Gastrocnemius medialis (tissue), 4 donors: ENCODE measurements around the gene PPP1R2C. TPM values are rescaled to one million over a fixed set of nuclear protein-coding genes. Genes with fewer than 3 reads are reported as not detected.

Source experiments
- ATAC-seq, 2 donors: fragments of 150-250 bp; one replicate each; pipeline ENCODE4 v1.9.1; 2016
- DNase-seq, 2 donors: peaks; one replicate each; pipeline ENCODE4 v3.0.0-alpha.2; 2019
- H3K27ac ChIP-seq, 4 donors: fragments of 200-600 bp; sonication (generic); 1 replicate in 1 of 4; 2 replicates in 3 of 4; pipeline ENCODE4 v1.5.1; 2016 to 2018; ENCODE audit warnings: mild to moderate bottlenecking in 2 of 4, moderate library complexity in 1 of 4
- H3K27me3 ChIP-seq, 3 donors: fragments of 200-600 bp; sonication (generic) in 2 of 3; 1 replicate in 1 of 3; 2 replicates in 2 of 3; pipeline versions ENCODE4 v1.5.1 to v1.6.0; 2016 to 2019; ENCODE audit warnings: mild to moderate bottlenecking in 1 of 3, moderate library complexity in 1 of 3
- H3K36me3 ChIP-seq, 2 donors: fragments of 200-600 bp; sonication (generic) in 1 of 2; one replicate each; pipeline ENCODE4 v1.5.1; 2017 to 2018
- H3K4me1 ChIP-seq, 2 donors: fragments of 200-600 bp; sonication (generic) in 1 of 2; one replicate each; pipeline ENCODE4 v1.5.1; 2016 to 2017; ENCODE audit warnings: mild to moderate bottlenecking in 2 of 2
- H3K4me3 ChIP-seq, 4 donors: fragments of 200-600 bp; sonication (generic) in 3 of 4; 1 replicate in 1 of 4; 2 replicates in 3 of 4; pipeline ENCODE4 v1.5.1; 2016 to 2019; ENCODE audit warnings: mild to moderate bottlenecking in 2 of 4
- H3K9me3 ChIP-seq, 3 donors: fragments of 200-600 bp; sonication (generic) in 2 of 3; 1 replicate in 1 of 3; 2 replicates in 2 of 3; pipeline ENCODE4 v1.5.1; 2016 to 2019
- CTCF ChIP-seq, 5 experiments: fragments of 450-650 bp in 3 of 5; fragments of 200-600 bp in 2 of 5; sonication (generic) in 2 of 5; IDR thresholded peaks in 4 of 5; conservative IDR thresholded peaks in 1 of 5; 1 replicate in 4 of 5; 2 replicates in 1 of 5; pipeline ENCODE4 v1.5.1; 2016 to 2019; ENCODE audit warnings: antibody characterized with exemption in 5 of 5, mild to moderate bottlenecking in 3 of 5, moderate library complexity in 3 of 5
- POLR2A ChIP-seq, 2 donors: fragments of 450-650 bp; IDR thresholded peaks; one replicate each; pipeline ENCODE4 v1.6.1; 2017; ENCODE audit warnings: antibody characterized with exemption in 2 of 2, mild to moderate bottlenecking in 2 of 2, moderate library complexity in 2 of 2
- in situ Hi-C, 4 donors: fragments of 200-750 bp; cut with MboI; loops; one replicate each; pipeline versions ENCODE4 v1.15.0 to v1.8.0; 2017; ENCODE audit warnings: low sequenced_read_pairs in 4 of 4
- intact Hi-C: fragments of 100-400 bp; cut with DNase I; formaldehyde crosslinking; loops from one replicate; pipeline ENCODE4 v1.15.1; 2023; ENCODE audit warnings: low total_unique reads
- total RNA-seq, 4 donors: library from RNA; depleted of rRNA; stranded (reverse); fragments of >200 nt; gene quantifications; one replicate each; pipeline versions ENCODE4 v1.1.0 to v1.2.3, GENCODE V29; 2016

PPP1R2C gene
- total RNA-seq, 4 donors from 2014 or later, result not detected

- Histone ChIP-seq H3K27me3 (peaks cover 0 to 3% (median 0%) of the 10 kb centered on the region in 3 donors), H3K9me3 (no peaks in the 10 kb centered on the region), H3K4me1 (no peaks in the 10 kb centered on the region), H3K4me3 (no peak overlapping the region), H3K36me3 (no peaks in the 10 kb centered on the region), H3K27ac (no peak overlapping the region)
- ATAC-seq (no peak), DNase-seq (no peak)
- TF ChIP-seq POLR2A (IDR thresholded peaks at IDR 0.05) (no peak), CTCF (IDR thresholded peaks at IDR 0.05 in 4 of 5, conservative IDR thresholded peaks at IDR 0.05 in 1 of 5) (no peak)
- in situ Hi-C loops (no loop called here), intact Hi-C loops (no loop called here)
Observed at GRCh38 chrX:42803320-42803719, 25.4 kb upstream of the PPP1R2C start.

DNA sequence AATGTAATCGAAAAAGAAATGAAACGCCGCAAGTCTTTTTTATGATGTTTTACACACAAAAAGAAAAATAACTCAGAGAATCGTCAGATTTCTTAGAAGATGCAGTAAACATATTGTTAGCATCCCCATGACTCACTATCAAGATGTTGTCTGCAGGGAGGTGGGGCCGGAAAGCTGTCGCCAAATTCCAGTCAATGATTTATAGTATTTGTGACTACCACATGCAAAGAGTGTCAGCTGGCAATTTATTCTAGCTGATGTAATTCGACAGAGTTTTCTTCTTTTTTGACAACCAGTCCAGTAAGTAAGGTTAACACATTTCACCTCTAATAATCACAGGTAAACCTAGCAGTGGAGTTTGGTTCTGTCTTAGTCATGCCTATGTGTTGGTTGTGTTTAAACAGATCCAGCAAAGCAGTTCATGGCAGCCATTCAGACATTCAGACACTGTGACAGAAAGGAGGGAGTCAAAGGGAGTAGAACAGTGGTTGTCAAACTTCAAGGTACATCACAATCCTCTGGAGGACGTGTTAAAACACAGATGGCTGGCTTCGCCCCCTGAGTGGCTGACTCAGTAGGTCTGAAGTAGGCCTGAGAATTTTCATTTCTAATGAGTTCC is 19.8 kb upstream of the PPP1R2C start:
- in situ Hi-C loops, result no loop called here

DNA sequence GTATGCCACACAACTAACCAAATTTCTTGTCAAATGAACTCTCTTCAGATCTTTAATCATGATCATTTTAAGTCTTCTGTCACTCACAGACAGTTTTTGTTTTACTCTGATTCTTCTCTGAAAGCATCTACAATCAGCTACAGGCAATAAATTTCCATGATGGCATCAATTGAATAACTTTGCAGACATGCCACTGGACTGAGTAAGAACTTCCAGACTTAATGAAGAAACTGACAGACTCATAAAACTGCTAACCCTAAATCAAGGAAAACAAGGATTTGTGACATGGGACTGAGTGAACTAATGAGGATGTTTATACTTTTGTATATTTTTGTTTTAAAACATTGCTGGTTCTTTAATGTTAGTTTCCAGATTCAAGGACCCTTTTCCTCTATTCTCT is 5.5 kb upstream of the PPP1R2C start:
- no peaks in the 10 kb centered on the region for H3K36me3 ChIP-seq
- no peaks in the 10 kb centered on the region for H3K9me3 ChIP-seq
- DNase-seq (no peak), ATAC-seq (no peak)
- no peaks in the 10 kb centered on the region for H3K4me1 ChIP-seq
- TF ChIP-seq CTCF (IDR thresholded peaks at IDR 0.05 in 4 of 5, conservative IDR thresholded peaks at IDR 0.05 in 1 of 5), result no peak
- no peak for TF ChIP-seq POLR2A (IDR thresholded peaks at IDR 0.05)
- no peaks in the 10 kb centered on the region for H3K27me3 ChIP-seq
- no peak overlapping the region for H3K4me3 ChIP-seq
- in situ Hi-C loops, result no loop called here
- no peak overlapping the region for H3K27ac ChIP-seq
- intact Hi-C loops, result no loop called here

More for the DNA sequence above, 19.8 kb upstream of the PPP1R2C start:
- no peak overlapping the region for H3K4me3 ChIP-seq
- intact Hi-C loops, result no loop called here
- no peaks in the 10 kb centered on the region for H3K36me3 ChIP-seq
- H3K27ac ChIP-seq, result no peak overlapping the region
- ATAC-seq (no peak), DNase-seq (no peak)
- H3K4me1 ChIP-seq, result no peaks in the 10 kb centered on the region
- TF ChIP-seq POLR2A (IDR thresholded peaks at IDR 0.05) (no peak), CTCF (IDR thresholded peaks at IDR 0.05 in 4 of 5, conservative IDR thresholded peaks at IDR 0.05 in 1 of 5) (no peak)
- H3K27me3 ChIP-seq, result peaks cover 0 to 3% (median 0%) of the 10 kb centered on the region in 3 donors
- no peaks in the 10 kb centered on the region for H3K9me3 ChIP-seq

DNA sequence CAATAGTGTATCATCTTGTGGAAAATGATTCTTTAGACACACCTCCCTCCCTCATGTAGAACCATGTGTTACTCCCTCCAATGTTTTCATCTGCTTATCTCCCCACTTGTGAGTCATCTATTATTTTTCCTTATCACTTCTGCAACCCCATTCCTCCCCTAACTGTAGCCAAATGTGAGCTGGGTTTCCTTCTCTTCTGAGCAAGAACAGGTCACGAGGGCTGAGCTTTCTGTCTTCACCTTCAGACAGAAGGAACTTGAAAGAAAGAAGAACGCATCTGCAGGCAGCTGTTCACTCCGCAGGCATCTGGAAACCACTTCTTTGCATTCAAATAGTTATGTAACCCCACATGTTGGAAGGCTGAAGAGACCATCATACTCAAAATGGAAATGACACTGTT is 1.8 kb downstream of the PPP1R2C start:
- Histone ChIP-seq H3K4me3 (no peak overlapping the region), H3K27ac (no peak overlapping the region), H3K27me3 (no peaks in the 10 kb centered on the region), H3K9me3 (no peaks in the 10 kb centered on the region), H3K36me3 (no peaks in the 10 kb centered on the region), H3K4me1 (no peaks in the 10 kb centered on the region)
- ATAC-seq, result no peak
- TF ChIP-seq POLR2A (IDR thresholded peaks at IDR 0.05) (no peak), CTCF (IDR thresholded peaks at IDR 0.05 in 4 of 5, conservative IDR thresholded peaks at IDR 0.05 in 1 of 5) (no peak)
- intact Hi-C loops (no loop called here), in situ Hi-C loops (no loop called here)
- DNase-seq, result no peak

DNA sequence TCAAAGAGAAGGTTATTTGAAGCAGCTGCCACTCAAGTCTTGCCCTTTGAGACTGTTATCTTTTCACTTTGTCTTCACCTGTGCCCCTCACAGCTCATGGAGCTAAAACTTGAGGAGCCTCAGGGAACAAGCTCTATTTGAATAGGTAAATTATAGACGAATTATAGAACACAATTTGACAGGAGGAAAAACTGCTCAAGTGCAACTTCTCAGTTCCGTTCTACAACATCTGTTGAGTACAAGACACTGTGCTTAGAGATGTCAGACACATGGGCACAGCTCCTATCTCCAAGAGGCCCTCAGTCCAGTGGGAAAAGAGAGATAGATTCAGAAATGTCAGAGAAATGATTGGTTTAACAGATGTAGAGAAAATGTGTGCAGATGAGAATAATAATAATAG is 5.1 kb downstream of the PPP1R2C start:
- Histone ChIP-seq H3K36me3 (no peaks in the 10 kb centered on the region), H3K4me1 (no peaks in the 10 kb centered on the region), H3K27me3 (no peaks in the 10 kb centered on the region), H3K4me3 (no peak overlapping the region), H3K27ac (no peak overlapping the region), H3K9me3 (no peaks in the 10 kb centered on the region)
- no peak for ATAC-seq
- in situ Hi-C loops, result no loop called here
- no peak for DNase-seq
- TF ChIP-seq CTCF (IDR thresholded peaks at IDR 0.05 in 4 of 5, conservative IDR thresholded peaks at IDR 0.05 in 1 of 5) (no peak), POLR2A (IDR thresholded peaks at IDR 0.05) (no peak)
- intact Hi-C loops, result no loop called here
